Measurements from ENCODE around the gene FN3K.

The FN3K gene

GRCh38 chr17:82698065-82698973, 37.1 kb upstream of the FN3K start, which contains the start of gene RAB40B:
Gene RAB40B, minus strand, starts transcription at chr17:82698698. Its CDS starts 102 bp downstream, at chr17:82698596.
- peak within 1 kb of the TSS; percentile 62 for H3K4me3 ChIP-seq (ENCODE audit: low read length)
- no peak for TF ChIP-seq ZNF274 (IDR thresholded peaks at IDR 0.05; ENCODE audit: low read depth, low read length)

GRCh38 chr17:82698974-82699442, 36.4 kb upstream of the FN3K start:
- TF ChIP-seq ZNF274 (IDR thresholded peaks at IDR 0.05; ENCODE audit: low read depth, low read length) = no peak
- peak overlapping the region; percentile 62; the same call in 1 of the 2 replicates for H3K4me3 ChIP-seq (ENCODE audit: low read length)

GRCh38 chr17:82699551-82699950, 35.9 kb upstream of the FN3K start:
- no peak for TF ChIP-seq ZNF274 (IDR thresholded peaks at IDR 0.05; ENCODE audit: low read depth, low read length)
- H3K4me3 ChIP-seq (ENCODE audit: low read length) = no peak overlapping the region

GRCh38 chr17:82702231-82702927, 33.0 kb upstream of the FN3K start:
- no peak overlapping the region for H3K4me3 ChIP-seq (ENCODE audit: low read length)
- no peak for TF ChIP-seq ZNF274 (IDR thresholded peaks at IDR 0.05; ENCODE audit: low read depth, low read length)

- no peak for TF ChIP-seq ZNF274 (IDR thresholded peaks at IDR 0.05; ENCODE audit: low read depth, low read length)
- no peak overlapping the region for H3K4me3 ChIP-seq (ENCODE audit: low read length)
Measured at GRCh38 chr17:82703036-82703745, 32.2 kb upstream of the FN3K start.

- no peak for TF ChIP-seq ZNF274 (IDR thresholded peaks at IDR 0.05; ENCODE audit: low read depth, low read length)
- no peak overlapping the region for H3K4me3 ChIP-seq (ENCODE audit: low read length)
Measured at GRCh38 chr17:82703935-82704865, 31.2 kb upstream of the FN3K start.

GRCh38 chr17:82704886-82705285, 30.5 kb upstream of the FN3K start:
- TF ChIP-seq ZNF274 (IDR thresholded peaks at IDR 0.05; ENCODE audit: low read depth, low read length) = no peak
- H3K4me3 ChIP-seq (ENCODE audit: low read length) = no peak overlapping the region

- TF ChIP-seq ZNF274 (IDR thresholded peaks at IDR 0.05; ENCODE audit: low read depth, low read length) = no peak
- H3K4me3 ChIP-seq (ENCODE audit: low read length) = no peak overlapping the region
Measured at GRCh38 chr17:82705756-82706155, 29.7 kb upstream of the FN3K start.

- no peak overlapping the region for H3K4me3 ChIP-seq (ENCODE audit: low read length)
Measured at GRCh38 chr17:82709024-82709675, 26.3 kb upstream of the FN3K start.

GRCh38 chr17:82709676-82710498, 25.5 kb upstream of the FN3K start:
- no peak for TF ChIP-seq ZNF274 (IDR thresholded peaks at IDR 0.05; ENCODE audit: low read depth, low read length)
- no peak overlapping the region for H3K4me3 ChIP-seq (ENCODE audit: low read length)

More at GRCh38 chr17:82709024-82709675, 26.3 kb upstream of the FN3K start:
- TF ChIP-seq ZNF274 (IDR thresholded peaks at IDR 0.05; ENCODE audit: low read depth, low read length) = no peak

- no peak overlapping the region for H3K4me3 ChIP-seq (ENCODE audit: low read length)
- TF ChIP-seq ZNF274 (IDR thresholded peaks at IDR 0.05; ENCODE audit: low read depth, low read length) = no peak
Measured at GRCh38 chr17:82710499-82711232, 24.7 kb upstream of the FN3K start.
